Cardiac muscle cell (in vitro differentiated cells and primary cell): ENCODE measurements around the gene YWHAH. TPM values are rescaled to one million over a fixed set of nuclear protein-coding genes. Genes with fewer than 3 reads are reported as not detected.
A peak's percentile ranks its signal among the peaks of the same experiment; 100 is the strongest.

Source experiments
- DNase-seq, 2 donors: peaks; one replicate each; pipeline versions ENCODE4 v3.0.0 to v3.0.0-alpha.2; 2010 to 2017; ENCODE audit warnings: low read depth in 1 of 2, low spot score in 1 of 2
- H3K27ac ChIP-seq: fragments of 200-600 bp; sonication (generic); 2 replicates; pipeline ENCODE4 v1.5.1; 2016
- H3K27me3 ChIP-seq: fragments of 200-600 bp; sonication (generic); 2 replicates; pipeline ENCODE4 v1.6.0; 2016; ENCODE audit warnings: control low read depth
- H3K36me3 ChIP-seq: fragments of 200-600 bp; sonication (generic); 2 replicates; pipeline ENCODE4 v1.5.1; 2016; ENCODE audit warnings: control low read depth
- H3K4me1 ChIP-seq: fragments of 200-600 bp; sonication (generic); 2 replicates; pipeline ENCODE4 v1.8.1; 2017; ENCODE audit warnings: low read depth, mild to moderate bottlenecking, mixed run types
- H3K4me3 ChIP-seq: fragments of 200-600 bp; sonication (generic); 2 replicates; pipeline ENCODE4 v1.5.1; 2016; ENCODE audit warnings: mild to moderate bottlenecking
- H3K9me3 ChIP-seq: fragments of 200-600 bp; sonication (generic); 2 replicates; pipeline ENCODE4 v1.5.1; 2017; ENCODE audit warnings: low read depth, mild to moderate bottlenecking, control low read depth
- polyA plus RNA-seq: library from polyadenylated mRNA; unstranded; fragments of >200 nt; fragmentation: Nextera tagmentation; extraction: Ambion mirVana; gene quantifications from 2 replicates; pipeline ENCODE4 v1.2.1, GENCODE V29; 2016
- total RNA-seq: library from RNA; depleted of rRNA; stranded (reverse); fragments of >200 nt; gene quantifications from 2 replicates; pipeline ENCODE4 v1.2.3, GENCODE V29; 2016
- TF ChIP-seq, protein P1 (sequence below): IDR thresholded peaks from 2 replicates; pipeline ENCODE4 v1.5.1; 2012; ENCODE audit warnings: low read depth, mild to moderate bottlenecking, low read length

Gene YWHAH
- total and polyA plus RNA-seq, 2 experiments from 2014 or later, result 70.8 to 143 TPM

DNA sequence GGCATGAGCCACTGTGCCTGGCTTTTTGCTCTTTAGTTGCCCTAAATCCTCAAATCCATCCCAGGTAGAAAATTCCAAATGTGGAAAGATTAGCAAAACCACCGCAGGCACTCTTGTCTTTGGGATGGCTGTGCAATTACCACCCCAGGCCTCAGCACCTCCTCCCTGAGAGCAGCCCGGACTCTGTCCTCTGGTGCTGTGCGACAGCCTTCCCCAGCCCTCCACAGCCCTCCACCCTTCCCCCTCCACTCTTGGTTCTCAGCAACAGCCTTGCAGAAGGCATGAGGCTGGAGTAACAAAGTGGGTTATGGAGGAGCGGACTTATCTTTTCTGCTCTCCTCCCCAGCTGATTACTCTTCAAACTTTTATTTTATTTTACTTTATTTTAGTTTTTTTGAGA, 44.7 kb upstream of the YWHAH start:
- TF ChIP-seq, protein P1, sequence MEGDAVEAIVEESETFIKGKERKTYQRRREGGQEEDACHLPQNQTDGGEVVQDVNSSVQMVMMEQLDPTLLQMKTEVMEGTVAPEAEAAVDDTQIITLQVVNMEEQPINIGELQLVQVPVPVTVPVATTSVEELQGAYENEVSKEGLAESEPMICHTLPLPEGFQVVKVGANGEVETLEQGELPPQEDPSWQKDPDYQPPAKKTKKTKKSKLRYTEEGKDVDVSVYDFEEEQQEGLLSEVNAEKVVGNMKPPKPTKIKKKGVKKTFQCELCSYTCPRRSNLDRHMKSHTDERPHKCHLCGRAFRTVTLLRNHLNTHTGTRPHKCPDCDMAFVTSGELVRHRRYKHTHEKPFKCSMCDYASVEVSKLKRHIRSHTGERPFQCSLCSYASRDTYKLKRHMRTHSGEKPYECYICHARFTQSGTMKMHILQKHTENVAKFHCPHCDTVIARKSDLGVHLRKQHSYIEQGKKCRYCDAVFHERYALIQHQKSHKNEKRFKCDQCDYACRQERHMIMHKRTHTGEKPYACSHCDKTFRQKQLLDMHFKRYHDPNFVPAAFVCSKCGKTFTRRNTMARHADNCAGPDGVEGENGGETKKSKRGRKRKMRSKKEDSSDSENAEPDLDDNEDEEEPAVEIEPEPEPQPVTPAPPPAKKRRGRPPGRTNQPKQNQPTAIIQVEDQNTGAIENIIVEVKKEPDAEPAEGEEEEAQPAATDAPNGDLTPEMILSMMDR, result no peak
- H3K4me1 ChIP-seq, result peaks cover 17% of the 10 kb centered on the region
- H3K4me3 ChIP-seq, result no peak overlapping the region
- no peak for DNase-seq
- H3K9me3 ChIP-seq, result no peaks in the 10 kb centered on the region
- H3K27me3 ChIP-seq, result no peaks in the 10 kb centered on the region
- H3K27ac ChIP-seq, result no peak overlapping the region
- H3K36me3 ChIP-seq, result no peaks in the 10 kb centered on the region

DNA sequence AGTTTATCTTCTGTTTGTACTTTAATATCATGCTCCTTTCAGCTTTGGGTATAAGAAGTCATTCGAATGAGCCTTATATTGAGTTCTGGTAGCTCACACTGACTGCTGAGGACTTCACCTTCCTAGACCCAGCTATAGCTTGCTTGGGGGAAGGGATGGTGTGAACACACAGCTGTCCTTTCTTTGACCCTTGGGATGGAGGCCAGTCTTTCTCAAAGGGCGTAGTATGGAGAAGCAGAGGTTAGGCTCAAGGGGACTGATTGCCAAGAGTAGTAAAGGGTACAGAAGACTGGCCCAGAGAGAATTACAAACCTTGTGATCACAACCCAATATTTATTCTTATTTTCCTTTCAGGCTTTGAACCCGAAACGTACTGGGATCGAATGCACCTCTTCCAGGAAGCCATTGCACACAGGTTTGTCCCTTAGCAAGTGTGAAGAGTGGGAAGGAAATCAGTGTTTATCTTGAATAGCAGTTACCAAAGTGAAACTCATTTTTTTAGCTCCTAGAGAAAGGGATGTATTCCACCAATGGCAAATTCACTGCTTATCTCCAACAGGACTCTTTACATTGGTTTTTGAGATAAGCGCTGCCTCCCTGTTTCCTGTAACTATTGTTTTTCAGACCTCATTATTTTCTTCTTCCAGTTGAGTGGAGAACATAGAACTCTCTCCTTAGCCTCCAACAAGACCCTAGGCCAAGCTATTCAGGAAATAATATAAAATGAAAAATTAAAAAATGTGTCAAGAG, 42.8 kb upstream of the YWHAH start:
- Histone ChIP-seq H3K27me3 (no peaks in the 10 kb centered on the region), H3K4me1 (peaks cover 11% of the 10 kb centered on the region), H3K9me3 (no peaks in the 10 kb centered on the region), H3K36me3 (no peaks in the 10 kb centered on the region), H3K4me3 (no peak overlapping the region), H3K27ac (no peak overlapping the region)
- peak in 1 of 2 donors; percentile 71 for DNase-seq
- TF ChIP-seq, protein P1, result no peak

DNA sequence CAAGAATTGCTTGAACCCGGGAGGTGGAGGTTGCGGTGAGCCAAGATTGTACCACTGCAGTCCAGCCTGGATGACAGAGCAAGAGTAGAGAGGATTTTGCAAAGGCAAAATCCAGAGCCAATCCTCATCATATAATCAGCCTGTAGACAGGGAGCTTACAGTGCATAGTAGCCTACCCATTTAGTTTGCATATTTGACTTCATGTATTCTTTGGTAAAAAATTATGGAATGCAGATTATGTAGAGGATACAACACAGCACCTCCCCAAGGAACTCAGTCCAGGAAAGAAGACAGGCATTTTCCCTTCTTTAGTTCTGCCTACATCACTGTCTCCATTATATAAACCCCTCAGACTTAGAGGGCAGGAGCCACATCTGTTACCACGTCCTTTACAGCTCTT, 39.7 kb upstream of the YWHAH start:
- TF ChIP-seq, protein P1, result no peak
- no peaks in the 10 kb centered on the region for H3K36me3 ChIP-seq

DNA sequence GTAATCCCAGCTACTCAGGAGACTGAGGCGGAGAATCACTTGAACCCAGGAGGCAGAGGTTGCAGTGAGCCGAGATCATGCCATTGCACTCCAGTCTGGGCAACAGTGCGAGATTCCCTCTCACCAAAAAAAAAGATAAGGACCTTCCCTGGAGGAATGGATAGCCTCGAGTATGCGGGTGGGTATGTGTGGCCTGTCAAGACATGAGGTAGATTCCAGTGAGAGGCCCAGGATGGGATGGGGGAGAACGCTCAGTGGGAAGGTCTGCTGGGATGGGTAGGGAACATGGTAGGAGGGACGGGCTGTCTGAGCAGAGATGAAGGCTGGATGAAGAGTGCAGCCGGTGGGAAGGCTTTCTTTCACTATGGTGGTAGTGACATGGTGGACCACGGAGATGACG, 39.0 kb upstream of the YWHAH start:
- no peak for DNase-seq

More for the DNA sequence above, 39.7 kb upstream of the YWHAH start:
- H3K27me3 ChIP-seq, result no peaks in the 10 kb centered on the region
- no peak overlapping the region for H3K4me3 ChIP-seq
- H3K4me1 ChIP-seq, result peaks cover 8% of the 10 kb centered on the region
- DNase-seq, result no peak
- no peak overlapping the region for H3K27ac ChIP-seq
- H3K9me3 ChIP-seq, result no peaks in the 10 kb centered on the region

DNA sequence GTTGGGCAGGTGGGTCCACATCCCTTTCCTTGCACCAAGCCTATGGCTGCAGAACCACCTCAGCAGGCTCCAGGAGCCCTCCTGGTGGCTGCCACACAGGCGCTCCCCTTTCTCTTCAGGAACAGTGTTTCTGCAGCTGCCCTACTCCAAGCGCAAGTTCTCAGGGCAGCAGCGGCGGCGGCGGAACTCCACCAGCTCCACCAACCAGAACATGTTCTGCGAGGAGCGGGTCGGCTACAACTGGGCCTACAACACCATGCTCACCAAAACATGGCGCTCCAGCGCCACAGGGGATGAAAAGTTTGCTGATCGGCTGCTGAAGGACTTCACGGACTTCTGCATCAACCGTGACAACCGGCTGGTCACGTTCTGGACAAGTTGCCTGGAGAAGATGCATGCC, 38.2 kb upstream of the YWHAH start:
- DNase-seq, result no peak
- TF ChIP-seq, protein P1, result no peak
- no peak overlapping the region for H3K27ac ChIP-seq

More for the DNA sequence above, 39.0 kb upstream of the YWHAH start:
- Histone ChIP-seq H3K36me3 (no peaks in the 10 kb centered on the region), H3K4me1 (peaks cover 8% of the 10 kb centered on the region), H3K27me3 (no peaks in the 10 kb centered on the region), H3K9me3 (no peaks in the 10 kb centered on the region), H3K4me3 (no peak overlapping the region), H3K27ac (no peak overlapping the region)
- TF ChIP-seq, protein P1, result no peak

More for the DNA sequence above, 38.2 kb upstream of the YWHAH start:
- Histone ChIP-seq H3K27me3 (no peaks in the 10 kb centered on the region), H3K4me3 (no peak overlapping the region), H3K9me3 (no peaks in the 10 kb centered on the region), H3K36me3 (no peaks in the 10 kb centered on the region), H3K4me1 (peaks cover 8% of the 10 kb centered on the region)
